GM21423 (cell line): Measurements from ENCODE around the gene CD300LF.

Experiments used
- ATAC-seq: cut with Tn5 transposase; IDR thresholded peaks from one replicate; pipeline ENCODE4 v1.9.1; 2021; ENCODE audit warnings: mild to moderate bottlenecking, moderate library complexity; ENCODE audit not compliant: unreplicated experiment

Gene CD300LF

GRCh38 chr17:74746376-74746775, 33.7 kb upstream of the CD300LF start:
- no peak for ATAC-seq

- no peak for ATAC-seq
Observed at GRCh38 chr17:74745548-74746177, 32.9 kb upstream of the CD300LF start.

- ATAC-seq: no peak
Observed at GRCh38 chr17:74744714-74745547, 32.2 kb upstream of the CD300LF start.

- no peak for ATAC-seq
Observed at GRCh38 chr17:74744349-74744713, 31.6 kb upstream of the CD300LF start.

GRCh38 chr17:74743755-74744154, 31.0 kb upstream of the CD300LF start:
- no peak for ATAC-seq

GRCh38 chr17:74742978-74743545, 30.3 kb upstream of the CD300LF start:
- ATAC-seq: no peak

GRCh38 chr17:74742153-74742515, 29.4 kb upstream of the CD300LF start:
- ATAC-seq: peak; percentile 55

GRCh38 chr17:74740641-74741387, 28.1 kb upstream of the CD300LF start:
- no peak for ATAC-seq

GRCh38 chr17:74740173-74740572, 27.4 kb upstream of the CD300LF start:
- ATAC-seq: no peak

GRCh38 chr17:74739227-74739831, 26.6 kb upstream of the CD300LF start:
- ATAC-seq: no peak

- ATAC-seq: peak; percentile 54
Observed at GRCh38 chr17:74738051-74738996, 25.6 kb upstream of the CD300LF start.

GRCh38 chr17:74737299-74738050, 24.8 kb upstream of the CD300LF start:
- ATAC-seq: no peak

GRCh38 chr17:74736513-74737298, 24.0 kb upstream of the CD300LF start, which contains the start of gene RAB37:
Gene RAB37, plus strand, starts transcription at chr17:74737256. Its CDS starts 17 bp downstream, at chr17:74737273.
- ATAC-seq: no peak

- no peak for ATAC-seq
Observed at GRCh38 chr17:74734256-74734655, 21.5 kb upstream of the CD300LF start.

- ATAC-seq: no peak
Observed at GRCh38 chr17:74733365-74734122, 20.8 kb upstream of the CD300LF start.

- no peak for ATAC-seq
Observed at GRCh38 chr17:74732042-74732867, 19.5 kb upstream of the CD300LF start.

GRCh38 chr17:74731347-74731605, 18.6 kb upstream of the CD300LF start:
- no peak for ATAC-seq
